ENCODE measurements around the gene CXCL14. TPM values are rescaled to one million over a fixed set of nuclear protein-coding genes. Genes with fewer than 3 reads are reported as not detected.
A peak's percentile ranks its signal among the peaks of the same experiment; 100 is the strongest.

Gene CXCL14
- polyA plus RNA-seq, 3 donors: 0.07 to 0.12 TPM; not detected in 1

GRCh38 chr5:135543485-135544304 lies 35.1 kb downstream of the CXCL14 start:
- Histone ChIP-seq H3K79me2 (ENCODE audit: insufficient read depth, low read length) (no peaks in the 10 kb centered on the region), H3K27ac (ENCODE audit: low read depth in 1 of 2, low read length in 2 of 2) (no peak overlapping the region), H3K9ac (ENCODE audit: insufficient read depth, low read length, poor library complexity, severe bottlenecking) (peak overlapping the region; percentile 44), H2AFZ (ENCODE audit: insufficient read depth, low read depth, low read length, poor library complexity, severe bottlenecking) (peak overlapping the region; percentile 67), H3K27me3 (ENCODE audit: control insufficient read depth in 2 of 2, insufficient read depth in 2 of 2, low read length in 2 of 2) (peaks cover 90 to 100% of the 10 kb centered on the region in 2 donors), H3K4me2 (replicated peaks; ENCODE audit: extremely low read depth, low read length, poor library complexity, severe bottlenecking) (peak overlapping the region; percentile 84), H3K36me3 (replicated peaks in 1 of 2; ENCODE audit: control insufficient read depth in 1 of 2, insufficient read depth in 2 of 2, low read length in 2 of 2) (no peaks in the 10 kb centered on the region), H3K9me3 (replicated peaks in 1 of 2; ENCODE audit: control insufficient read depth in 1 of 2, insufficient read depth in 1 of 2, low read length in 2 of 2) (peaks cover 0 to 31% of the 10 kb centered on the region in 2 donors), H3K4me1 (ENCODE audit: control insufficient read depth in 1 of 2, insufficient read depth in 2 of 2, low read length in 2 of 2) (peaks cover 13 to 19% of the 10 kb centered on the region in 2 donors), H3K4me3 (replicated peaks in 1 of 3; ENCODE audit: low read depth in 2 of 3, low read length in 3 of 3) (peak overlapping the region; percentile 20 to 75 (median 43)), H4K20me1 (ENCODE audit: insufficient read depth, low read length) (no peaks in the 10 kb centered on the region)
- peak overlapping the region; percentile 86 to 91 for H3K4me3 Mint-ChIP-seq
- H3K27me3 Mint-ChIP-seq (ENCODE audit: low read depth in 3 of 3): peaks cover 96 to 99% (median 96%) of the 10 kb centered on the region in 3 donors
- peak in 2 of 3 donors; percentile 6 to 17 for DNase-seq
- no peak overlapping the region for H3K27ac Mint-ChIP-seq
- WGBS (ENCODE audit: insufficient coverage): 2% methylated on average over 66 of the region's 77 CpGs
- no peak for TF ChIP-seq CTCF (IDR thresholded peaks at IDR 0.05)
- intact Hi-C loops (cut with micrococcal nuclease): loop anchor here in 1 of 2 donors (10.0 kb wide), 1 partner anchor 179 kb away; no protein-coding TSS in a partner anchor
- peaks cover 23% of the 10 kb centered on the region for H3K4me1 Mint-ChIP-seq
- peaks cover 0 to 10% of the 10 kb centered on the region in 2 donors for H3K36me3 Mint-ChIP-seq
- peaks cover 0 to 25% (median 10%) of the 10 kb centered on the region in 7 donors for H3K9me3 Mint-ChIP-seq

GRCh38 chr5:135543001-135543484 lies 35.7 kb downstream of the CXCL14 start:
- Histone ChIP-seq H3K27ac (ENCODE audit: low read depth in 1 of 2, low read length in 2 of 2) (no peak overlapping the region), H3K4me1 (ENCODE audit: control insufficient read depth in 1 of 2, insufficient read depth in 2 of 2, low read length in 2 of 2) (peaks cover 13 to 19% of the 10 kb centered on the region in 2 donors), H3K9me3 (replicated peaks in 1 of 2; ENCODE audit: control insufficient read depth in 1 of 2, insufficient read depth in 1 of 2, low read length in 2 of 2) (peaks cover 0 to 34% of the 10 kb centered on the region in 2 donors), H3K4me3 (replicated peaks in 1 of 3; ENCODE audit: low read depth in 2 of 3, low read length in 3 of 3) (peak overlapping the region; percentile 20 to 75 (median 22)), H3K9ac (ENCODE audit: insufficient read depth, low read length, poor library complexity, severe bottlenecking) (peak overlapping the region; percentile 44), H2AFZ (ENCODE audit: insufficient read depth, low read depth, low read length, poor library complexity, severe bottlenecking) (peak overlapping the region; percentile 67), H3K36me3 (replicated peaks in 1 of 2; ENCODE audit: control insufficient read depth in 1 of 2, insufficient read depth in 2 of 2, low read length in 2 of 2) (no peaks in the 10 kb centered on the region), H4K20me1 (ENCODE audit: insufficient read depth, low read length) (no peaks in the 10 kb centered on the region), H3K79me2 (ENCODE audit: insufficient read depth, low read length) (no peaks in the 10 kb centered on the region), H3K27me3 (ENCODE audit: control insufficient read depth in 2 of 2, insufficient read depth in 2 of 2, low read length in 2 of 2) (peaks cover 95 to 100% of the 10 kb centered on the region in 2 donors), H3K4me2 (replicated peaks; ENCODE audit: extremely low read depth, low read length, poor library complexity, severe bottlenecking) (peak overlapping the region; percentile 84)
- Mint-ChIP-seq H3K27me3 (ENCODE audit: low read depth in 3 of 3) (peaks cover 96 to 99% (median 98%) of the 10 kb centered on the region in 3 donors), H3K36me3 (peaks cover 0 to 10% of the 10 kb centered on the region in 2 donors), H3K9me3 (peaks cover 0 to 25% (median 10%) of the 10 kb centered on the region in 7 donors), H3K4me1 (peaks cover 23% of the 10 kb centered on the region), H3K27ac (no peak overlapping the region), H3K4me3 (peak overlapping the region; percentile 86 to 91)
- TF ChIP-seq CTCF (IDR thresholded peaks at IDR 0.05): no peak
- no peak for DNase-seq
- intact Hi-C loops (cut with micrococcal nuclease): loop anchor here in 1 of 2 donors (10.0 kb wide), 1 partner anchor 178 kb away; no protein-coding TSS in a partner anchor
- WGBS (ENCODE audit: insufficient coverage): no CpG with 5 or more reads among the region's 5 CpGs

Data from CD14-positive monocyte (primary cell).